CD4-positive, alpha-beta T cell treated with Interleukin-4 for 4 hours (primary cell): ENCODE data around the gene IGDCC3.

Experiments used
- DNase-seq: peaks from one replicate; pipeline ENCODE4 v3.0.0-alpha.2; 2020

The IGDCC3 gene

DNA sequence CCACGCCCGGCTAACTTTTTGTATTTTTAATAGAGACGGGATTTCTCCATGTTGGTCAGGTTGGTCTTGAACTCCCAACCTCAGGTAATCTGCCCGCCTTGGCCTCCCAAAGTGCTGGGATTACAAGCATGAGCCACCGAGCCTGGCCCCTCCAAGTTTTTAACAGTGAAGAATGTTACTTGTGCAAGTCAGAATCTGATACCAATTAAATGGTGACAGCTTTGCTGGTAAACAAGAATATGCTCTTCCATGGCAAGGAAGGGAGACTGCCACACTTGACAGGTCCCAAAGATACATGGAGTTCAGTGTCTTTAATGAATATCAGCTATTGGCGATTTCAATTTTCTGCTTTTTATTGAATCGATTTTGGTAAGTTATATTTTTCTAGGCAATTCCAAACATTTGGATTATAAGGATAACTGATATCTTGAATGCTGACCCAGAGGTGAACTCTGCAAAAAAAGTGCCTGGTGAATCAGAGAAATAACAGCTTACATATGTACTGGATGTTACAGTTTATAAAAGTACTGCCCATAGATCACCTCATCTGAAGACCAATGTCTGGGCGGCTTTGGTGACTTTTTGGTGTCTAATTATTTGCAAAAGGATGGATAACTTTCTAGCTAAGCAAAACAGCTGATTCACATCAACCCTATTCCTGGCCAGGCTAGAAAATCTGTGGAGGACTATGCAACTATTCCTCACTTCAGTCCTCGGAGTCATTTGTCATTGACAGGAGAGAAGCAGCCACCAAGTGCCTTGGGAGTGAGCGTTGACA is 92.3 kb downstream of the IGDCC3 start:
- DNase-seq: no peak

DNA sequence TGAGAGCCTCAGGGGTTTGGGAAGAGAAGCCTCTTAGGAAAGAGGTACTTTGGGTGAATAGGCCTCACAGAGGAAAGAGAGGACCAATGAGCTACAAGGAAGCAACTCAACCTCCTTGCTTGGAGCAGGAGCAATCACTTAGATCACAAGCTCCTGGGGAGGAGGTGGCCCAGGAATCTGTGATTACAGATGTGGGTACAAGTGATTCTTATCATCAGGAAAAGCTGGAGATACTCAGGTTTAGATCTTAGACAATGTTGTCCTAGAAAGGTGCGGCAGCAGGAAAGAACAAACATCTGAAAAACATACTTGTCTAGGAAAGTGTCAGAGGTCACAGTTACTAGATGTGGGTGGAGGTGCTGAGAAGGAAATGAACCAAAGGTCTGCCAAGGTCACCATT is 99.3 kb downstream of the IGDCC3 start:
- DNase-seq: no peak
